Esophagus mucosa (tissue), 1 donor: ENCODE measurements around the gene CCNH. TPM values are rescaled to one million over a fixed set of nuclear protein-coding genes. Genes with fewer than 3 reads are reported as not detected.

Experiments used
- ATAC-seq: fragments of 200-7000 bp; cut with Tn5 transposase; one replicate; pipeline ENCODE4 v1.9.1; 2020
- total RNA-seq: library from RNA; stranded (reverse); gene quantifications from one replicate; pipeline ENCODE4 v1.2.4, GENCODE V29; 2023
- donor health status: DM: yes; HTN: yes; CAD: no.

CCNH gene
- total RNA-seq, 1 donor from 2014 or later: 22.5 TPM

DNA sequence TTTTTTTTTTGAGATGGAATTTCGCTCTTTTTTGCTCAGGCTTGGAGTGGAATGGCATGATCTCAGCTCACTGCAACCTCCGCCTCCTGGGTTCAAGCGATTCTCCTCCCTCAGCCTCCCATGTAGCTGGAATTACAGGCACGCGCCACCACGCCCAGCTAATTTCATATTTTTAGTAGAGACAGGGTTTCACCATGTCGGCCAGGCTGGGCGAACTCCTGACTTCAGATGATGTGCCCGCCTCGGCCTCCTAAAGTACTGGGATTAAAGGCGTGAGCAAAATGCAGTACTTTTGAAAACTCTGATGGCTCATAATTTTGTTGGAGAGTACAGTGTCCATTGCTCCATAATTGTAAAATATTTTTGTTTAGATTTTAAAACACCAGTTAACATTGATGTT, 52.6 kb downstream of the CCNH start:
- ATAC-seq: no peak

- ATAC-seq: no peak
Observed at GRCh38 chr5:87359106-87359505, 53.6 kb downstream of the CCNH start.

DNA sequence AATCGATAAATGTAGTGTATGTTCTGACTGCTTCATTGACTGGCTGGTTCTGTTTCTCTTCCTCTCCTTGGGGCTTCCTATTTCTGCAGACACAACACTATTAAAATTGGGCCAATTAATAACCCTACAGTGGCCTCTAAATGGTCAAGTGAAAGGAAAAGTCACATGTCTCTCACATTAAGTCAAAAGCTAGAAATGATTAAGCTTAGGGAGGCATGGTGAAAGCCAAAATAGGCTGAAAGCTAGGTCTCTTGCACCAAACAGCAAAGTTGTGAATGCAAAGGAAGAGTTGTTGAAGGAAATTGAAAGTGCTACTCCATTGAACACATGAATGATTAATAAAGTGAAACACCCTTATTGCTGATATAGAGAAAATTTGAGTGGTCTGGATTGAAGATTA, 58.2 kb downstream of the CCNH start:
- no peak for ATAC-seq

DNA sequence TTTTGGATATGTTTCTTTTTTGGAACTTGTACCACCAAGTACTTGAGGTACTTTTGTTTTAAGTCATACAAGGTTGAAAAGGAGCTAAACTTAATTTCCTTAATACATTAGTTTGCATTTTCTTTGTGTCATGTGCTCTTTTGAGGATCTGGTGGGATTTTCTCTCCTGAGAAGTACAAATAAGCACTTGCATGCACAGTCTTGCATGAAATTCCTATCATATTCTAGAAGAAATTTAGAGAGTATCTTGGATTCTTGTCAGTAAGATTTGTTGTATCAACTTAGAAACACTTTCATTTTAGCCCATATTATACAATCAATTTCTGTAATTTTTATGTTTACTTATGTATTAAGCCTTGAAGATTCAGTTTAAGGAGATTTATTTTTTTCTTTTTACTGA, 64.9 kb downstream of the CCNH start:
- no peak for ATAC-seq

- ATAC-seq: no peak
Observed at GRCh38 chr5:87347272-87347671, 65.5 kb downstream of the CCNH start.

Other genes with a start within 250 kb of the CCNH start
- 18.4 TPM for gene RASA1, start 145.0 kb downstream of the CCNH start, total RNA-seq